GM12878 (cell line): ENCODE measurements around the gene DNASE2.

ENCODE experiments used
- ETV6 ChIP-seq, 2 experiments: fragments of 450-650 bp in 1 of 2; IDR thresholded peaks in 1 of 2; conservative IDR thresholded peaks in 1 of 2; 2 replicates each; pipeline ENCODE4 v1.6.1; 2014; ENCODE audit warnings: antibody characterized with exemption in 1 of 2, borderline replicate concordance in 1 of 2, low read depth in 1 of 2, mild to moderate bottlenecking in 1 of 2, moderate library complexity in 1 of 2
- FOXM1 ChIP-seq: IDR thresholded peaks from 2 replicates; pipeline ENCODE4 v1.6.1; 2012; ENCODE audit warnings: low read depth, mild to moderate bottlenecking, inconsistent platforms, low read length, moderate library complexity
- GABPA ChIP-seq: IDR thresholded peaks from 2 replicates; pipeline ENCODE4 v1.6.1; 2014; ENCODE audit warnings: antibody characterized with exemption, low read depth, mild to moderate bottlenecking, inconsistent platforms
- KDM1A ChIP-seq: fragments of 200-600 bp; sonication (generic); IDR thresholded peaks from 2 replicates; pipeline ENCODE4 v1.6.1; 2016; ENCODE audit warnings: borderline replicate concordance
- NBN ChIP-seq: fragments of 450-650 bp; IDR thresholded peaks from 2 replicates; pipeline ENCODE4 v1.6.1; 2016
- PBX3 ChIP-seq: IDR thresholded peaks from 2 replicates; pipeline ENCODE4 v1.6.1; 2011; ENCODE audit warnings: mild to moderate bottlenecking, low read depth, low read length, moderate library complexity; ENCODE audit not compliant: insufficient replicate concordance
- POLR2A ChIP-seq: IDR thresholded peaks from 2 replicates; pipeline ENCODE4 v1.6.1; 2011; ENCODE audit warnings: low read depth, mild to moderate bottlenecking, low read length
- TF ChIP-seq, protein P1 (sequence below), 3 experiments: IDR thresholded peaks in 2 of 3; conservative IDR thresholded peaks in 1 of 3; 2 replicates each; pipeline ENCODE4 v1.5.1; 2011; ENCODE audit warnings: low read depth in 3 of 3, low read length in 3 of 3, mild to moderate bottlenecking in 3 of 3, control low read depth in 2 of 3, moderate library complexity in 2 of 3, inconsistent platforms in 1 of 3, mixed read lengths in 1 of 3; ENCODE audit not compliant: control insufficient read depth in 2 of 3, insufficient read depth in 1 of 3; ENCODE audit errors: extremely low read depth in 1 of 3

GRCh38 chr19:12890787-12891552, 9.7 kb upstream of the DNASE2 start, which contains the start of gene GCDH:
- TF ChIP-seq NBN (no peak), POLR2A (peak; percentile 91), FOXM1 (no peak), KDM1A (no peak), GABPA (no peak), ETV6 (conservative IDR thresholded peaks at IDR 0.05 in 1 of 2, IDR thresholded peaks at IDR 0.05 in 1 of 2; ENCODE audit: borderline replicate concordance in 1 of 2, low read depth in 1 of 2) (no peak), PBX3 (no peak)
- TF ChIP-seq, protein P1, sequence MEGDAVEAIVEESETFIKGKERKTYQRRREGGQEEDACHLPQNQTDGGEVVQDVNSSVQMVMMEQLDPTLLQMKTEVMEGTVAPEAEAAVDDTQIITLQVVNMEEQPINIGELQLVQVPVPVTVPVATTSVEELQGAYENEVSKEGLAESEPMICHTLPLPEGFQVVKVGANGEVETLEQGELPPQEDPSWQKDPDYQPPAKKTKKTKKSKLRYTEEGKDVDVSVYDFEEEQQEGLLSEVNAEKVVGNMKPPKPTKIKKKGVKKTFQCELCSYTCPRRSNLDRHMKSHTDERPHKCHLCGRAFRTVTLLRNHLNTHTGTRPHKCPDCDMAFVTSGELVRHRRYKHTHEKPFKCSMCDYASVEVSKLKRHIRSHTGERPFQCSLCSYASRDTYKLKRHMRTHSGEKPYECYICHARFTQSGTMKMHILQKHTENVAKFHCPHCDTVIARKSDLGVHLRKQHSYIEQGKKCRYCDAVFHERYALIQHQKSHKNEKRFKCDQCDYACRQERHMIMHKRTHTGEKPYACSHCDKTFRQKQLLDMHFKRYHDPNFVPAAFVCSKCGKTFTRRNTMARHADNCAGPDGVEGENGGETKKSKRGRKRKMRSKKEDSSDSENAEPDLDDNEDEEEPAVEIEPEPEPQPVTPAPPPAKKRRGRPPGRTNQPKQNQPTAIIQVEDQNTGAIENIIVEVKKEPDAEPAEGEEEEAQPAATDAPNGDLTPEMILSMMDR (IDR thresholded peaks at IDR 0.05 in 2 of 3, conservative IDR thresholded peaks at IDR 0.05 in 1 of 3; ENCODE audit: control insufficient read depth in 2 of 3, extremely low read depth in 1 of 3, insufficient read depth in 1 of 3, low read depth in 3 of 3, low read length in 3 of 3), result no peak
